Effector memory CD4-positive, alpha-beta T cell (primary cell): ENCODE measurements around the gene CEP128.

Experiments used
- DNase-seq, 3 donors: peaks; one replicate each; pipeline ENCODE4 v3.0.0-alpha.2; 2020
- H3K27ac ChIP-seq: 2 replicates; pipeline ENCODE4 v1.7.0; 2013; ENCODE audit warnings: mild to moderate bottlenecking, low read length, moderate library complexity; ENCODE audit not compliant: insufficient read depth, poor library complexity, severe bottlenecking
- H3K27me3 ChIP-seq: replicated peaks from 2 replicates; pipeline ENCODE4 v1.7.0; 2013; ENCODE audit warnings: mild to moderate bottlenecking, low read length; ENCODE audit not compliant: insufficient read depth, control insufficient read depth, poor library complexity, severe bottlenecking
- H3K36me3 ChIP-seq: 2 replicates; pipeline ENCODE4 v1.7.0; 2013; ENCODE audit warnings: mild to moderate bottlenecking, low read length, moderate library complexity; ENCODE audit not compliant: control insufficient read depth, insufficient read depth
- H3K4me1 ChIP-seq: 2 replicates; pipeline ENCODE4 v1.7.0; 2013; ENCODE audit warnings: low read length, mild to moderate bottlenecking; ENCODE audit not compliant: control insufficient read depth, insufficient read depth, poor library complexity, severe bottlenecking
- H3K4me3 ChIP-seq: 2 replicates; pipeline ENCODE4 v1.7.0; 2013; ENCODE audit warnings: low read length, low read depth, mild to moderate bottlenecking; ENCODE audit not compliant: insufficient read depth, poor library complexity, severe bottlenecking
- H3K9me3 ChIP-seq: 2 replicates; pipeline ENCODE4 v1.7.0; 2013; ENCODE audit warnings: mild to moderate bottlenecking, low read length, moderate library complexity; ENCODE audit not compliant: control insufficient read depth
- total RNA-seq, 3 donors: gene quantifications; one replicate each; lab custom pipeline; 2026; lab: John Stamatoyannopoulos, UW

Gene CEP128
- total RNA-seq = 28.7 to 33.9 (median 31.9) reads per million in 3 donors

DNA sequence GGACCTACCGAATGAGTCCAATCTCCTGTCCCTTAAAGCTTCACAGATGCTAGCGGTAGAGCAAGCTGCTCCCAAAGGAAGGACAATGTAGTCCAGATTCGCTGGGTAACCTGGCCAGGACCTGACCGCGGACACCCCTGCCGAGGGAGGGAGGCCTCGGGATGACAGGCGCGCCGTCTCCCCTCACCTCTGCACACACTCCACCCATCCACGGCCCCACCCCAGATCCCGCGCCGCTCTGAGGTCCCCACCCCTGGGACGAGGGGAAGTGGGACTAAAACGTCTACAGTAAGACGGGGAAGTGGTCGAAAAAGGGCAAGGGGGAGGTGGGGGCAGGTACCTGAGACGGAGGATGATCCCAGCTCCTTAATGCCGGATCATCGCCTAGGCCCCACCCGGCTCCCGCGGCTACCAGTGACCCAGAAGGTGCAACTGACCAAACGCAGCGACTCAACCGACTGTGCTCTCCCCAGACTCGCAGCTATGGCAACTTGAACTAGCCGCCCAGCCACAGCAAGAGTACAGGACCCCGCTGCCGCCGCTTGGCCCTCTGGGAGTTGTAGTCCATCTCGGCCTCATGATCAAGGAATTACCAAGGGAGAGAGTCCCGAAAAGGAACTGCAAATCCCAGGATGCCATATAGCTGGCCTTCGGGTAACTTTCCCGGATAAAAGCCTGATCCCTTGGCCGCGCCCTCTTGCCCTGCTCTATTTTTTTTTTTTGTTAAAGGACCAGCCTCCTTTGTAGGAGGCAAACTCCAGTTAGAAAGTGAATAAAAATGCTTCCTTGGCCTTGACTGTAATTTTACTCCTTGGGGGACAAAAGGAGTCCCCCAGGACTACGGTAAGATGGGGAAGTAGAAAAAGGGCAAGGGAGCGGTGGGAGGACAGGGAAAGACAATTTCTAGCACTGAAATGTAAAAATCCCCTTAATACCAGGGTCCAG lies at the start of gene CEP128:
CEP128 (minus strand) TSS at position 498 of the 945 bp plus-strand sequence.
- peak; percentile 71 to 82 (median 76) for DNase-seq
- Histone ChIP-seq H3K36me3 (no peaks in the 10 kb centered on the region), H3K9me3 (no peaks in the 10 kb centered on the region), H3K4me3 (peak within 1 kb of the TSS; percentile 94), H3K27ac (peak within 1 kb of the TSS; percentile 71), H3K27me3 (no peaks in the 10 kb centered on the region), H3K4me1 (peaks cover 19% of the 10 kb centered on the region)

DNA sequence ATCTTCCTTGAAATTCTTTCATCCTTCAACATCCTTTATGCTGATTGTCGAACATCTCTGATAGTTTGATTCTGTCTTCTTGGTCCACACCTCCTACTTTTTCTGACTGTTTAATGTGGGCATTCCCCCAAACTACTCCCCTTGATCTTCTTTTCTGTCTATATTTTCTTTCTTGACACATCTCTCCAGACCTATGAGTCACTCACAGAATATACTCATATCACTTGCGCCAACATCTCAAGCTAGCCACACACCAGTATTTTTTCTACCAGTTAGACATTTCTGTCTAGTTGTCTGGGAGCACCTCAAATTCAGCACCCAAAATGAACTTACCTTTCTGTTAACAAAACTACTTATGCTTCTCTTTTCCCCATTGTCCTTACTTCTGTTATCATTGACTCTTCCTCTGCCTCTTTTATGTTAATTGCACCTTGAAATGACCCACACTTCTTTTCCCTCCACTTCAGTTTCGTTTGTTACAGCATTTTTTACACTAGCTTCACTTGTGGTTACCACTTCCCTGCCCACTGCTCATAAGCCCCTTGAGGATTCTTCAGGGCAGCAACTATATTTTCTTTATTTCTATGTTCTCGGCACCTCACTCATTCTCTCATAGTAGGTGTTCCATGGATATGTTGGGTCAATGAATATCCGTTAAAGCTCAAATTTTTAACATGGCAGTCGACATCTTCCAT lies 47.3 kb upstream of the CEP128 start:
- H3K4me3 ChIP-seq = no peak overlapping the region
- H3K9me3 ChIP-seq = no peaks in the 10 kb centered on the region
- no peaks in the 10 kb centered on the region for H3K27me3 ChIP-seq
- DNase-seq = no peak
- H3K27ac ChIP-seq = no peak overlapping the region
- H3K36me3 ChIP-seq = no peaks in the 10 kb centered on the region
- H3K4me1 ChIP-seq = no peaks in the 10 kb centered on the region

- Histone ChIP-seq H3K4me1 (no peaks in the 10 kb centered on the region), H3K27ac (no peak overlapping the region), H3K36me3 (no peaks in the 10 kb centered on the region), H3K27me3 (no peaks in the 10 kb centered on the region), H3K9me3 (no peaks in the 10 kb centered on the region), H3K4me3 (no peak overlapping the region)
- no peak for DNase-seq
Observed at GRCh38 chr14:80988192-80988591, 46.7 kb upstream of the CEP128 start.

- H3K27me3 ChIP-seq = no peaks in the 10 kb centered on the region
- H3K4me3 ChIP-seq = no peak overlapping the region
- H3K4me1 ChIP-seq = no peaks in the 10 kb centered on the region
- H3K36me3 ChIP-seq = no peaks in the 10 kb centered on the region
- H3K27ac ChIP-seq = no peak overlapping the region
- peak; percentile 28 to 53 (median 33) for DNase-seq
- H3K9me3 ChIP-seq = no peaks in the 10 kb centered on the region
Observed at GRCh38 chr14:80987235-80988032, 45.9 kb upstream of the CEP128 start.

GRCh38 chr14:80982711-80983110 lies 41.2 kb upstream of the CEP128 start:
- peaks cover 3% of the 10 kb centered on the region for H3K4me1 ChIP-seq
- H3K27ac ChIP-seq = no peak overlapping the region

DNA sequence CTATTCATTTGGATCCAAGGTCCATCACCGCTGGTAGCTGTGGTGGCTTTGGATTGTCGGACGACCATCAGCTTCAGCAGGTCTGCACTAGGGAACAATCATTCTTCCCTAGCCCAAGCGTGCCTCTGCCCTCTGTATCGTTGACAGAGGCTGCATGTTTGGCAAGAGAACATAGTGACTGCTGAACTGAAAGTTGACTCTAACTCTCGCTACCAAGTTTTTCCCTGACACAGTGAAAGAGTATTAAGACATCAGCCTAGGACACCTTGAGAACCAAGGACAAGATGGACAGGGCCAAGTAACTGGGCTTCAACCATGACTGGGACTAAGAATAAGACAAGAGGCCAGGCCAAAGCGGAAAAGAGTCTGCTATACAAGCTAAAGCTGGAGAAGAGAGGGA lies 40.1 kb upstream of the CEP128 start:
- no peaks in the 10 kb centered on the region for H3K27me3 ChIP-seq
- no peak for DNase-seq
- no peaks in the 10 kb centered on the region for H3K9me3 ChIP-seq
- H3K4me1 ChIP-seq = peaks cover 3% of the 10 kb centered on the region
- no peaks in the 10 kb centered on the region for H3K36me3 ChIP-seq
- no peak overlapping the region for H3K4me3 ChIP-seq
- no peak overlapping the region for H3K27ac ChIP-seq

More at GRCh38 chr14:80982711-80983110, 41.2 kb upstream of the CEP128 start:
- no peak for DNase-seq
- no peaks in the 10 kb centered on the region for H3K9me3 ChIP-seq
- H3K4me3 ChIP-seq = no peak overlapping the region
- H3K36me3 ChIP-seq = no peaks in the 10 kb centered on the region
- H3K27me3 ChIP-seq = no peaks in the 10 kb centered on the region

GRCh38 chr14:80981156-80981555 lies 39.6 kb upstream of the CEP128 start:
- Histone ChIP-seq H3K4me3 (no peak overlapping the region), H3K4me1 (peaks cover 3% of the 10 kb centered on the region), H3K27ac (no peak overlapping the region), H3K36me3 (no peaks in the 10 kb centered on the region), H3K27me3 (no peaks in the 10 kb centered on the region), H3K9me3 (no peaks in the 10 kb centered on the region)
- DNase-seq = no peak

DNA sequence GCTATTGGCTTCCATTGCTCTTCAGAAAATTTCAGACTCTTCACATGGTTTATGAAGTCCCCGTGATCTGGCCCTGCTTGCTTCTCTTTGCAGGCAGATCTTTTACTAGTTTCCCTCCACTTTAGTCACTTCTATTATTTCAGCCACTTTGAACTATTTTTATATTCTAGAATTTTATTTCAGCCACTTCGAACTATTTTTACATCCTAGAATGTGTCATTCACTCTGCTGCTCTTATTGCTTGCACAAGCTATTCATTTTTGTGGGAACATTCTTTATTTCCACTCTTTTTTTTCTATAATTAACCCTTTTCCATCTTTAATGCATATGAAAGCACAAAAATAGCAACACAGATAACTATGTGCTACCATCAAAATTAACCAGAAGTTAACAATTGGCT lies 38.4 kb upstream of the CEP128 start:
- no peak for DNase-seq
- peaks cover 3% of the 10 kb centered on the region for H3K4me1 ChIP-seq
- no peaks in the 10 kb centered on the region for H3K36me3 ChIP-seq
- no peak overlapping the region for H3K27ac ChIP-seq
- H3K4me3 ChIP-seq = no peak overlapping the region
- no peaks in the 10 kb centered on the region for H3K27me3 ChIP-seq
- H3K9me3 ChIP-seq = no peaks in the 10 kb centered on the region

DNA sequence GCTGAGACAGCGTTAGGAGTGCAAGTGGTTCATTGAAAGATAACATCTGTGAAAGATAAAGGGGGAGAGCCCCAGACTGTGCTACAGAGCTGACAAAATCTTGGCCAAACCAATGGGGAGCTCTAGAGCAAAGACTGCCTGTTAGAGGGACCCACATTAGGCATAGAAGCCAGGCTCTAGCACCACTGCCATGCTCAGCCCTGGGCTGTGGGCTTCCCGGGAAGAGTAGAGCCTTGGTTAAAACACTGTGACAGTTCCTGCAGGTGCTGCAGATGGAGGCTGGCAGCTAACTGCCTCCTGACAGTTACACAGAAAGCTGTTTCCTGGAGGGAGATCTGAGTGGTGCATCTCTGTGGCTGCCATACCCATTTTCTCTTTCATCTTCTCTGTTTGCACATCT lies 36.9 kb upstream of the CEP128 start:
- H3K27ac ChIP-seq = no peak overlapping the region

More for the DNA sequence above, 36.9 kb upstream of the CEP128 start:
- Histone ChIP-seq H3K4me3 (no peak overlapping the region), H3K27me3 (no peaks in the 10 kb centered on the region), H3K36me3 (no peaks in the 10 kb centered on the region), H3K4me1 (peaks cover 3% of the 10 kb centered on the region), H3K9me3 (no peaks in the 10 kb centered on the region)
- DNase-seq = no peak
